Measurements from ENCODE around the gene RANBP10. TPM values are rescaled to one million over a fixed set of nuclear protein-coding genes. Genes with fewer than 3 reads are reported as not detected.

Gene RANBP10
- total and polyA plus RNA-seq, 2 of the 8 experiments (the other 6 are each of a cell fraction or from before 2014, with no cell fraction given) = 14.2 to 16.8 TPM

DNA sequence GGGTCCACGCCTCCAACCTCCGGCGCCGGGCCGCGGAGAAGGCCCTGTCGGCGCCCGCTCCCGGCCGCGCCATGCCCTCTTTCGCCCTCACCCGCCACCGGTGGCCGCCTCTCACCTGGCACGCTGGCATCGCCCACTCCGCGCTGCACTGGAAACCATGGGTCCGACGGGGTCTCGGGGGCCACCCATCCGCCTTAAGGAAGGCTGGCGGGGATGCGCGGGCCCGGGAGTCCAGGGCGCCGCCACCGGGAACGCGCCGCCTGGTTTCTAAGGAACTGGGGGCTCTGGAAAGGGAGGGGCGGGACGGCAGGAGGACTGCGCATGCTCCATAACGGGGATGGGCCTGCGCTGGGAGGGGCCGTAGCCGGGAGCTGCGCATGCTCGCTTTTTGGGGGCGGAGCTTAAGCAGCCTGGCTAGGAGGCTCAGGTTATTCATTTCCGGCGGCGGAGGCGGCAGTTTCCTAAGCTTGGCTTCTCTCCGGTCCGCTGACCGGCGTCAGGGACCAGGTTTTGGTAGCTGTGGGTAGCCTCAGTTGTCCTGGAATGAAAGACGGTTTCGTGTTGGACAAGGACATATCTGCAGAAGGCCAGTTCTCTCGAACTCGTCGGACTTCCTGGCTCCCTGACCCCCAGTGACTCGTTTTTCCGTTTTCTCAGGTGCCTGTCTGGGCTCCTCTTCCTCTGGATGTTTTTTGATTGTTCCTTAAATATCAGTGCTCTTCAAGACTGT lies 87.1 kb downstream of the RANBP10 start, which contains the start of gene GFOD2 (continued):
- TF ChIP-seq, protein P1, sequence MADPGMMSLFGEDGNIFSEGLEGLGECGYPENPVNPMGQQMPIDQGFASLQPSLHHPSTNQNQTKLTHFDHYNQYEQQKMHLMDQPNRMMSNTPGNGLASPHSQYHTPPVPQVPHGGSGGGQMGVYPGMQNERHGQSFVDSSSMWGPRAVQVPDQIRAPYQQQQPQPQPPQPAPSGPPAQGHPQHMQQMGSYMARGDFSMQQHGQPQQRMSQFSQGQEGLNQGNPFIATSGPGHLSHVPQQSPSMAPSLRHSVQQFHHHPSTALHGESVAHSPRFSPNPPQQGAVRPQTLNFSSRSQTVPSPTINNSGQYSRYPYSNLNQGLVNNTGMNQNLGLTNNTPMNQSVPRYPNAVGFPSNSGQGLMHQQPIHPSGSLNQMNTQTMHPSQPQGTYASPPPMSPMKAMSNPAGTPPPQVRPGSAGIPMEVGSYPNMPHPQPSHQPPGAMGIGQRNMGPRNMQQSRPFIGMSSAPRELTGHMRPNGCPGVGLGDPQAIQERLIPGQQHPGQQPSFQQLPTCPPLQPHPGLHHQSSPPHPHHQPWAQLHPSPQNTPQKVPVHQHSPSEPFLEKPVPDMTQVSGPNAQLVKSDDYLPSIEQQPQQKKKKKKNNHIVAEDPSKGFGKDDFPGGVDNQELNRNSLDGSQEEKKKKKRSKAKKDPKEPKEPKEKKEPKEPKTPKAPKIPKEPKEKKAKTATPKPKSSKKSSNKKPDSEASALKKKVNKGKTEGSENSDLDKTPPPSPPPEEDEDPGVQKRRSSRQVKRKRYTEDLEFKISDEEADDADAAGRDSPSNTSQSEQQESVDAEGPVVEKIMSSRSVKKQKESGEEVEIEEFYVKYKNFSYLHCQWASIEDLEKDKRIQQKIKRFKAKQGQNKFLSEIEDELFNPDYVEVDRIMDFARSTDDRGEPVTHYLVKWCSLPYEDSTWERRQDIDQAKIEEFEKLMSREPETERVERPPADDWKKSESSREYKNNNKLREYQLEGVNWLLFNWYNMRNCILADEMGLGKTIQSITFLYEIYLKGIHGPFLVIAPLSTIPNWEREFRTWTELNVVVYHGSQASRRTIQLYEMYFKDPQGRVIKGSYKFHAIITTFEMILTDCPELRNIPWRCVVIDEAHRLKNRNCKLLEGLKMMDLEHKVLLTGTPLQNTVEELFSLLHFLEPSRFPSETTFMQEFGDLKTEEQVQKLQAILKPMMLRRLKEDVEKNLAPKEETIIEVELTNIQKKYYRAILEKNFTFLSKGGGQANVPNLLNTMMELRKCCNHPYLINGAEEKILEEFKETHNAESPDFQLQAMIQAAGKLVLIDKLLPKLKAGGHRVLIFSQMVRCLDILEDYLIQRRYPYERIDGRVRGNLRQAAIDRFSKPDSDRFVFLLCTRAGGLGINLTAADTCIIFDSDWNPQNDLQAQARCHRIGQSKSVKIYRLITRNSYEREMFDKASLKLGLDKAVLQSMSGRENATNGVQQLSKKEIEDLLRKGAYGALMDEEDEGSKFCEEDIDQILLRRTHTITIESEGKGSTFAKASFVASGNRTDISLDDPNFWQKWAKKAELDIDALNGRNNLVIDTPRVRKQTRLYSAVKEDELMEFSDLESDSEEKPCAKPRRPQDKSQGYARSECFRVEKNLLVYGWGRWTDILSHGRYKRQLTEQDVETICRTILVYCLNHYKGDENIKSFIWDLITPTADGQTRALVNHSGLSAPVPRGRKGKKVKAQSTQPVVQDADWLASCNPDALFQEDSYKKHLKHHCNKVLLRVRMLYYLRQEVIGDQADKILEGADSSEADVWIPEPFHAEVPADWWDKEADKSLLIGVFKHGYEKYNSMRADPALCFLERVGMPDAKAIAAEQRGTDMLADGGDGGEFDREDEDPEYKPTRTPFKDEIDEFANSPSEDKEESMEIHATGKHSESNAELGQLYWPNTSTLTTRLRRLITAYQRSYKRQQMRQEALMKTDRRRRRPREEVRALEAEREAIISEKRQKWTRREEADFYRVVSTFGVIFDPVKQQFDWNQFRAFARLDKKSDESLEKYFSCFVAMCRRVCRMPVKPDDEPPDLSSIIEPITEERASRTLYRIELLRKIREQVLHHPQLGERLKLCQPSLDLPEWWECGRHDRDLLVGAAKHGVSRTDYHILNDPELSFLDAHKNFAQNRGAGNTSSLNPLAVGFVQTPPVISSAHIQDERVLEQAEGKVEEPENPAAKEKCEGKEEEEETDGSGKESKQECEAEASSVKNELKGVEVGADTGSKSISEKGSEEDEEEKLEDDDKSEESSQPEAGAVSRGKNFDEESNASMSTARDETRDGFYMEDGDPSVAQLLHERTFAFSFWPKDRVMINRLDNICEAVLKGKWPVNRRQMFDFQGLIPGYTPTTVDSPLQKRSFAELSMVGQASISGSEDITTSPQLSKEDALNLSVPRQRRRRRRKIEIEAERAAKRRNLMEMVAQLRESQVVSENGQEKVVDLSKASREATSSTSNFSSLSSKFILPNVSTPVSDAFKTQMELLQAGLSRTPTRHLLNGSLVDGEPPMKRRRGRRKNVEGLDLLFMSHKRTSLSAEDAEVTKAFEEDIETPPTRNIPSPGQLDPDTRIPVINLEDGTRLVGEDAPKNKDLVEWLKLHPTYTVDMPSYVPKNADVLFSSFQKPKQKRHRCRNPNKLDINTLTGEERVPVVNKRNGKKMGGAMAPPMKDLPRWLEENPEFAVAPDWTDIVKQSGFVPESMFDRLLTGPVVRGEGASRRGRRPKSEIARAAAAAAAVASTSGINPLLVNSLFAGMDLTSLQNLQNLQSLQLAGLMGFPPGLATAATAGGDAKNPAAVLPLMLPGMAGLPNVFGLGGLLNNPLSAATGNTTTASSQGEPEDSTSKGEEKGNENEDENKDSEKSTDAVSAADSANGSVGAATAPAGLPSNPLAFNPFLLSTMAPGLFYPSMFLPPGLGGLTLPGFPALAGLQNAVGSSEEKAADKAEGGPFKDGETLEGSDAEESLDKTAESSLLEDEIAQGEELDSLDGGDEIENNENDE (IDR thresholded peaks at IDR 0.05; ENCODE audit: insufficient replicate concordance, low read length) = no peak
- TF ChIP-seq POU5F1 (IDR thresholded peaks at IDR 0.05; ENCODE audit: low read depth, low read length) = no peak
- TF ChIP-seq ZNF274 (IDR thresholded peaks at IDR 0.05; ENCODE audit: borderline replicate concordance, extremely low read depth, low read length) = no peak
- no peak for TF ChIP-seq JUND (IDR thresholded peaks at IDR 0.05; ENCODE audit: low read length)
- TF ChIP-seq SP4 (IDR thresholded peaks at IDR 0.05; ENCODE audit: low read length) = peak; percentile 50; the same call in 1 of the 2 replicates
- peak in 1 of 2 experiments; percentile 33; a peak in 1 of 4 replicates for TF ChIP-seq HDAC2 (IDR thresholded peaks at IDR 0.05; ENCODE audit: borderline replicate concordance in 1 of 2, low read depth in 2 of 2, low read length in 2 of 2)
- TF ChIP-seq SUZ12 (IDR thresholded peaks at IDR 0.05; ENCODE audit: low read length) = no peak
- TF ChIP-seq NRF1 (IDR thresholded peaks at IDR 0.05; ENCODE audit: low read depth, low read length) = peak; percentile 88
- TF ChIP-seq SIRT6 (IDR thresholded peaks at IDR 0.05; ENCODE audit: low read length) = no peak
- TF ChIP-seq SAP30 (IDR thresholded peaks at IDR 0.05; ENCODE audit: insufficient read depth, insufficient replicate concordance, low read length) = no peak
